Cardiac muscle cell (in vitro differentiated cells and primary cell): Measurements from ENCODE around the gene CHIC2. TPM values are rescaled to one million over a fixed set of nuclear protein-coding genes. Genes with fewer than 3 reads are reported as not detected.
A peak's percentile ranks its signal among the peaks of the same experiment; 100 is the strongest.

Experiments used
- DNase-seq, 2 donors: peaks; one replicate each; pipeline versions ENCODE4 v3.0.0 to v3.0.0-alpha.2; 2010 to 2017; ENCODE audit warnings: low read depth in 1 of 2, low spot score in 1 of 2
- H3K27ac ChIP-seq: fragments of 200-600 bp; sonication (generic); 2 replicates; pipeline ENCODE4 v1.5.1; 2016
- H3K27me3 ChIP-seq: fragments of 200-600 bp; sonication (generic); 2 replicates; pipeline ENCODE4 v1.6.0; 2016; ENCODE audit warnings: control low read depth
- H3K36me3 ChIP-seq: fragments of 200-600 bp; sonication (generic); 2 replicates; pipeline ENCODE4 v1.5.1; 2016; ENCODE audit warnings: control low read depth
- H3K4me1 ChIP-seq: fragments of 200-600 bp; sonication (generic); 2 replicates; pipeline ENCODE4 v1.8.1; 2017; ENCODE audit warnings: low read depth, mild to moderate bottlenecking, mixed run types
- H3K4me3 ChIP-seq: fragments of 200-600 bp; sonication (generic); 2 replicates; pipeline ENCODE4 v1.5.1; 2016; ENCODE audit warnings: mild to moderate bottlenecking
- H3K9me3 ChIP-seq: fragments of 200-600 bp; sonication (generic); 2 replicates; pipeline ENCODE4 v1.5.1; 2017; ENCODE audit warnings: low read depth, mild to moderate bottlenecking, control low read depth
- polyA plus RNA-seq: library from polyadenylated mRNA; unstranded; fragments of >200 nt; fragmentation: Nextera tagmentation; extraction: Ambion mirVana; gene quantifications from 2 replicates; pipeline ENCODE4 v1.2.1, GENCODE V29; 2016
- total RNA-seq: library from RNA; depleted of rRNA; stranded (reverse); fragments of >200 nt; gene quantifications from 2 replicates; pipeline ENCODE4 v1.2.3, GENCODE V29; 2016
- TF ChIP-seq, protein P1 (sequence below): IDR thresholded peaks from 2 replicates; pipeline ENCODE4 v1.5.1; 2012; ENCODE audit warnings: low read depth, mild to moderate bottlenecking, low read length

CHIC2 gene
- total and polyA plus RNA-seq, 2 experiments from 2014 or later = 35.4 to 36.5 TPM

- H3K36me3 ChIP-seq = no peaks in the 10 kb centered on the region
- TF ChIP-seq, protein P1, sequence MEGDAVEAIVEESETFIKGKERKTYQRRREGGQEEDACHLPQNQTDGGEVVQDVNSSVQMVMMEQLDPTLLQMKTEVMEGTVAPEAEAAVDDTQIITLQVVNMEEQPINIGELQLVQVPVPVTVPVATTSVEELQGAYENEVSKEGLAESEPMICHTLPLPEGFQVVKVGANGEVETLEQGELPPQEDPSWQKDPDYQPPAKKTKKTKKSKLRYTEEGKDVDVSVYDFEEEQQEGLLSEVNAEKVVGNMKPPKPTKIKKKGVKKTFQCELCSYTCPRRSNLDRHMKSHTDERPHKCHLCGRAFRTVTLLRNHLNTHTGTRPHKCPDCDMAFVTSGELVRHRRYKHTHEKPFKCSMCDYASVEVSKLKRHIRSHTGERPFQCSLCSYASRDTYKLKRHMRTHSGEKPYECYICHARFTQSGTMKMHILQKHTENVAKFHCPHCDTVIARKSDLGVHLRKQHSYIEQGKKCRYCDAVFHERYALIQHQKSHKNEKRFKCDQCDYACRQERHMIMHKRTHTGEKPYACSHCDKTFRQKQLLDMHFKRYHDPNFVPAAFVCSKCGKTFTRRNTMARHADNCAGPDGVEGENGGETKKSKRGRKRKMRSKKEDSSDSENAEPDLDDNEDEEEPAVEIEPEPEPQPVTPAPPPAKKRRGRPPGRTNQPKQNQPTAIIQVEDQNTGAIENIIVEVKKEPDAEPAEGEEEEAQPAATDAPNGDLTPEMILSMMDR = no peak
- H3K4me1 ChIP-seq = peaks cover 12% of the 10 kb centered on the region
These were observed 46.4 kb downstream of the CHIC2 start for GRCh38 chr4:54017974-54018373.

GRCh38 chr4:54017308-54017707, 47.1 kb downstream of the CHIC2 start:
- H3K27me3 ChIP-seq = no peaks in the 10 kb centered on the region
- no peak for DNase-seq
- H3K27ac ChIP-seq = no peak overlapping the region
- H3K9me3 ChIP-seq = no peaks in the 10 kb centered on the region
- H3K36me3 ChIP-seq = peaks cover 4% of the 10 kb centered on the region
- H3K4me3 ChIP-seq = no peak overlapping the region
- peaks cover 12% of the 10 kb centered on the region for H3K4me1 ChIP-seq
- TF ChIP-seq, protein P1 = no peak

More at GRCh38 chr4:54017974-54018373, 46.4 kb downstream of the CHIC2 start:
- no peak for DNase-seq
- H3K27ac ChIP-seq = no peak overlapping the region
- H3K9me3 ChIP-seq = no peaks in the 10 kb centered on the region
- no peak overlapping the region for H3K4me3 ChIP-seq
- H3K27me3 ChIP-seq = no peaks in the 10 kb centered on the region

GRCh38 chr4:54016504-54016903, 47.9 kb downstream of the CHIC2 start:
- H3K27me3 ChIP-seq = no peaks in the 10 kb centered on the region
- peak in 1 of 2 donors; percentile 37 for DNase-seq
- peaks cover 12% of the 10 kb centered on the region for H3K4me1 ChIP-seq
- TF ChIP-seq, protein P1 = no peak
- peaks cover 4% of the 10 kb centered on the region for H3K36me3 ChIP-seq
- H3K4me3 ChIP-seq = no peak overlapping the region
- H3K27ac ChIP-seq = no peak overlapping the region
- no peaks in the 10 kb centered on the region for H3K9me3 ChIP-seq

GRCh38 chr4:54015423-54016030, 48.9 kb downstream of the CHIC2 start:
- no peaks in the 10 kb centered on the region for H3K9me3 ChIP-seq
- H3K4me1 ChIP-seq = peaks cover 12% of the 10 kb centered on the region
- no peak overlapping the region for H3K4me3 ChIP-seq
- H3K27me3 ChIP-seq = no peaks in the 10 kb centered on the region
- peak in 1 of 2 donors; percentile 28 for DNase-seq
- H3K27ac ChIP-seq = no peak overlapping the region
- peaks cover 4% of the 10 kb centered on the region for H3K36me3 ChIP-seq
- TF ChIP-seq, protein P1 = no peak

DNA sequence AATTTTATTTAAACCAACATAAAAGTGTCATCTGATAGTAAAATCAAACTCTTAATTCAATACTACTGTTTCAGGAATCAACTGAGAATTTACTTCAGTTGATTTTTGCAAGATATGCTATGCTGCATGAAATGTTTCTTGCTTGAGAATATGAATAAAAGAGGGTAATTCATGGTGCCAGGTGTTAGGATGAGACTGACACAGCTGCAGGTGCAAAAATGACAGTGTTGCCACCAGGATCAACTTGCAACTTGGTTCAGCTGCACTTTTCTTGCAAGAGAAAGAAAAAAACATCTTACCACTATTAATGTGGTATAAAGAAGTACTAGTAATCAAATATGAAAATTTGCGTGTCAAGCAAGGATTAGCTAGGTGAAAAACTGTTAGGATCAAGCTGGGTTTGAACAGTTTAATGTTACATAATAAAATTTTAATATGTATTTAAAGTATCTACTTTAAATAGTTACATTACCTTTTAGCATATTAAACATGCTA, 49.7 kb downstream of the CHIC2 start:
- peaks cover 4% of the 10 kb centered on the region for H3K36me3 ChIP-seq
- DNase-seq = no peak
- no peaks in the 10 kb centered on the region for H3K9me3 ChIP-seq
- TF ChIP-seq, protein P1 = no peak
- H3K4me3 ChIP-seq = no peak overlapping the region
- H3K27ac ChIP-seq = no peak overlapping the region
- peaks cover 12% of the 10 kb centered on the region for H3K4me1 ChIP-seq
- no peaks in the 10 kb centered on the region for H3K27me3 ChIP-seq
